GM12801 (cell line): ENCODE measurements around the gene PNPLA7.

Experiments used
- TF ChIP-seq, protein P1 (sequence below): IDR thresholded peaks from one replicate; pipeline ENCODE4 v1.5.1; 2011; ENCODE audit warnings: control low read depth; ENCODE audit not compliant: insufficient read length; ENCODE audit errors: extremely low read depth

PNPLA7 gene

DNA sequence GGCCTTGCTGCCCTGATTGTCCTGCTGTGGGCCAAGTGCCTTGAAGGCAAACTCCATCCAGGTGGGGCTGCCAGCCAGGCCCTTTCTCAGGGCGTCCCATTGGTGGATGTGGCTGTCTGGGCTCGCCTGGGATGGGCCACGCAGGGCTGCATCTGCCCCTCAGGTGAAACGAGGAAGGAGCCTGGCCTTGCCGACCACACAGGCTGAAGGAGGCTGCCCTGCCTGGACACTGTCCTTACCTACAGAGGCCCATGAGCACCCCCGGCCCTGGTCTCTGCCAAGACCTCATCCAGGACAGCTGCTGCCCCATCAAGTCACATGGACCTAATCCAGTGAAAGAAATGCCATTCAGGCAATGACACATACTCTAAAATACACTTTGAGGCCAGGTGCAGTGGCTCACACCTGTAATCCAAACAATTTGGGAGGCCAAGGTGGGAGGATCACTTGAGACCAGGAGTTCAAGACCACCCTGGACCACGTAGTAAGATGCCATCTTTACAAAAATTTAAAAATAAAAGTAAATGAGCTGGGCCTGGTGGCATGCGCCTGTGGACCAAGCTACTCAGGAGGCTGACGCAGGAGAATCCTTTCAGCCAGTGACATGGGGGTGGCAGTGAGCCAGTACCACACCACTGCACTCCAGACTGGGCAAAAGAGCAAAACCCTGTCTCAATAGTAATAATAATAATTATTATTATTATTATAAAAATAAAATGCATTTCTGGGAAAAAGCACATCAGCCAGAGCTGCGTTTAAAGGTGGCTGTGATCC lies 33.9 kb downstream of the PNPLA7 start:
- TF ChIP-seq, protein P1, sequence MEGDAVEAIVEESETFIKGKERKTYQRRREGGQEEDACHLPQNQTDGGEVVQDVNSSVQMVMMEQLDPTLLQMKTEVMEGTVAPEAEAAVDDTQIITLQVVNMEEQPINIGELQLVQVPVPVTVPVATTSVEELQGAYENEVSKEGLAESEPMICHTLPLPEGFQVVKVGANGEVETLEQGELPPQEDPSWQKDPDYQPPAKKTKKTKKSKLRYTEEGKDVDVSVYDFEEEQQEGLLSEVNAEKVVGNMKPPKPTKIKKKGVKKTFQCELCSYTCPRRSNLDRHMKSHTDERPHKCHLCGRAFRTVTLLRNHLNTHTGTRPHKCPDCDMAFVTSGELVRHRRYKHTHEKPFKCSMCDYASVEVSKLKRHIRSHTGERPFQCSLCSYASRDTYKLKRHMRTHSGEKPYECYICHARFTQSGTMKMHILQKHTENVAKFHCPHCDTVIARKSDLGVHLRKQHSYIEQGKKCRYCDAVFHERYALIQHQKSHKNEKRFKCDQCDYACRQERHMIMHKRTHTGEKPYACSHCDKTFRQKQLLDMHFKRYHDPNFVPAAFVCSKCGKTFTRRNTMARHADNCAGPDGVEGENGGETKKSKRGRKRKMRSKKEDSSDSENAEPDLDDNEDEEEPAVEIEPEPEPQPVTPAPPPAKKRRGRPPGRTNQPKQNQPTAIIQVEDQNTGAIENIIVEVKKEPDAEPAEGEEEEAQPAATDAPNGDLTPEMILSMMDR: no peak

DNA sequence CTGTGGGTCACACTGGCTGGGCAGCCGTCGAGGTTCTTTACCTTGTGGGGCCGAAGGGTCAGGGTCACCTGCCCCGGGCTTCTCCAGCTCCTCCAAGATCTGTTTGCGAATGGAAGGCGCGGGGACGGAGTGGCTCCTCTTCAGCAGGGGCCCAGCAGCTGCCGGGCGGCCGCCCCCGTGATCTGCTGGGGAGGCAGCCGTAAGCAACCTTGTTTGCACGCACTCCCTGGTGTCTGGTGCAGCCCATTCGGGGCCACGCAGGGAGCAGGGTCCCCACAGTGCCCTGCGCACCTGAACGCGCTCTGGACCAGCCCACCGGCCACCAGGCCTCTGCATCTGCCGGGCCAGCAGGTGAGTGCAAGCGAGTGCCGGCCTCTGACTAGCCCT lies 34.9 kb downstream of the PNPLA7 start:
- TF ChIP-seq, protein P1: no peak

DNA sequence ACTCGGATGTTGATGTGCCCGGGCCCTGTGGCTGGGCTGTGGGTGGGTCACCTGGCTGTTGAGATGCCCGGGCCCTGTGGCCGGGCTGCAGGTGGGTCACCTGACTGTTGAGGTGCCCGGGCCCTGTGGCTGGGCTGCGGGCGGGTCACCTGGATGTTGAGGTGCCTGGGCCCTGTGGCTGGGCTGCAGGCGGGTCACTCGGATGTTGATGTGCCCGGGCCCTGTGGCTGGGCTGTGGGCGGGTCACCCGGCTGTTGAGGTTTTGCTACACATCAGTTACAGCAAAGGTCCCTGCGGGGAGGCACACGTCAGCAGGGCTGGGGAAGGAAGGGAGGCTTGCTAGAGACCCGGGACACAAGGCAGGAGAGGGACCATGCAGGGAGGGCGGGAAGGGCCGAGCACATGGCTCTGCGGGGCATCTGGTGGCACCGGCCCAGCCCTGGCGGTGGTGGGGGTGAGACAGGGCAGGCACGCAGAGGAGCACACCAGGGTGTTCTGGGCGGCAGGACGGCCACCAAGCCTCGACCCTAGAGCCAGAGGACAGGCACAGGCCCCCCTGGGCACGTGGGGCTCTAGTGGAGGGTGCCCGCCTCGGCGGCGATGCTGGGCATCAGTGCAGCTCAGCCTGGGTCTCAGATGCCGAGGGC lies 35.4 kb downstream of the PNPLA7 start:
- TF ChIP-seq, protein P1: no peak

DNA sequence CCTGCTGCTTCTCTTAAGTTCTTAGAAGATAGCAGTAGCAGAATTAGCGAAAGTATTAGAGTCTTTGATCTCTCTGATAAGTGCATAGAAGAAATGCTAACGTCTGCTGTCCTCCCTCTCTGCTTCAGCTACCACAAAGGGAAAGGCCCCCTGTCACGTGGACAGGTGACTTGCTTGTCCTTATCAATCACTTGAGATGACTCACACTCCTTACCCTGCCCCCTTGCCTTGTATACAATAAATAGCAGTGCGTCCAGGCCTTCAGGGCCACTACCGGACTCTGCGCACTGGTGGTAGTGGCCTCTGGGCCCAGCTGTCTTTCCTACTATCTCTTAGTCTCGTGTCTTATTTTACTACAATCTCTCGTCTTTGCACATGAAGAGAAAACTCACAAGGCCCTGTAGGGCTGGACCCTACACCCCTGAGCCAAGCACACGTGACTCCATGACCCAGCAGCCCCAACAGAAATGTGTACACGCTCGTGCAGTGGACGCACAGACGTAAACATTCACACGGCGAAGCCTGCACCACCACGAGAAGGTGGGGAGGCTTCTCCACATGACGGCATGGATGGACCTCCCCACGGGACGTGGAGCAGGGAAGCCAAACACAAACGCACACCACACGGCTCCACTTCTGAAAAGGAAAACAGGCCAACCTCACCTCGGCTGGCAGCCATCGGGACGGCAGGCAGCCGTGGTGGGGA lies 38.3 kb downstream of the PNPLA7 start:
- TF ChIP-seq, protein P1: no peak

DNA sequence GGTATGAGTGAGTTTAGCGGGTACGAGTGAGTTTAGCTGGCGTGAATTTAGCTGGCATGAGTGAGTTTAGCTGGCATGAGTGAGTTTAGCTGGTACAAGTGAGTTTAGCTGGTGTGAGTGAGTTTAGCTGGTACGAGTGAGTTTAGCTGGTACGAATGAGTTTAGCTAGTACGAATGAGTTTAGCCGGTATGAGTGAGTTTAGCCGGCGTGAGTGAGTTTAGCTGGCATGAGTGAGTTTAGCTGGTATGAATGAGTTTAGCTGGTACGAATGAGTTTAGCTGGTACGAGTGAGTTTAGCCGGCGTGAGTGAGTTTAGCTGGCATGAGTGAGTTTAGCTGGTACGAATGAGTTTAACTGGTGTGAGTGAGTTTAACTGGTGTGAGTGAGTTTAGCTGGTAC lies 41.0 kb downstream of the PNPLA7 start:
- TF ChIP-seq, protein P1: no peak

DNA sequence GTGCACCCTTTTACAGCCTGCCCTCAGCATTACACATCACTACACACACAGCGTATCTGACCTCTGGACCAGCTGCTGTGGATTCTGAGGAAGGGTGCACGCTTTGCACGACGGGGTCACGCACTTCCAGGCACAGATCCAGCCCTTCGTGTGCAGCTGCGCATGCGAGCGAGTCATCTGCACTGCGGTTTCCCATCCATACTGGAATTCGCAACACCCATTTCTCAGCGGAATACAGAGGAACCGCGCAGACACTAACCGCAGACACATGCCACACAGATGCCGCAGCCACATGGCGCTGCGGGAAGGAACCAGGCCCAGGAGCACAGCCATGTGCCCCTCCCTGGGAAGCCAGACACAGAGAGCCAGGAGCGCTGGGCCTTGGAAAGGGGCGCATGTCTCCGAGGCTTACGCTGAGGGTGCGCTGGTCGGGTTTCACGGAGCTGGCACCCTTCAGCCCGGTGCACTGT lies 43.5 kb downstream of the PNPLA7 start:
- TF ChIP-seq, protein P1: no peak

DNA sequence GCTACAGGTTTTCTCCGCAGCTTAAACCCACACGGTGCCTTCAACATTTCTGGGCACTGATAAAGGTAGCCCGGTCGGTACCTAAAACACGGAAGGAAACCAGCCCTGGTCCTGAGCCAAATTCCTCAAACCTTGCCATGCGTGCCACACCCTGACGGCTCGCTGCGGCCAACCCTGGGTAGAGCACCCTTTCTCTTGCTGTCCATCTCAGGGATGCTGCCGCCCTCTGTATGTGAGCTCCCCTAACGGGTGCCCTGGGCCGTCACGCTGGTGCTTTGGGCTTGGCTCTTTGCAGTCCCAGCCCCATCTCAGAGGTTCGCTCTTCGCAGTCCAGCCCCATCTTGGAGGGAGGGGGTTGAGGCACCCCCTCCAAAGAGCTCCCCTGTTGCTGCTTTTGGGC lies 43.9 kb downstream of the PNPLA7 start:
- TF ChIP-seq, protein P1: no peak
